Peyer's patch (tissue), 4 donors: ENCODE measurements around the gene KIF4B. TPM values are rescaled to one million over a fixed set of nuclear protein-coding genes. Genes with fewer than 3 reads are reported as not detected.

Source experiments
- DNase-seq, 3 donors: peaks; one replicate each; pipeline ENCODE4 v3.0.0-alpha.2; 2017 to 2019
- H3K27ac ChIP-seq, 4 donors: fragments of 200-600 bp; sonication (generic); one replicate each; pipeline ENCODE4 v1.5.1; 2016 to 2019
- H3K27me3 ChIP-seq, 2 donors: fragments of 200-600 bp; sonication (generic); one replicate each; pipeline ENCODE4 v1.5.1; 2019
- H3K36me3 ChIP-seq, 3 donors: fragments of 200-600 bp; sonication (generic); one replicate each; pipeline ENCODE4 v1.5.1; 2016 to 2019
- H3K4me1 ChIP-seq, 4 donors: fragments of 200-600 bp; sonication (generic); one replicate each; pipeline ENCODE4 v1.5.1; 2016 to 2019
- H3K4me3 ChIP-seq, 4 donors: fragments of 200-600 bp; sonication (generic); 1 replicate in 3 of 4; 2 replicates in 1 of 4; pipeline ENCODE4 v1.5.1; 2016 to 2019; ENCODE audit warnings: mild to moderate bottlenecking in 1 of 4
- H3K9me3 ChIP-seq, 4 donors: fragments of 200-600 bp; sonication (generic); one replicate each; pipeline ENCODE4 v1.5.1; 2016 to 2019; ENCODE audit warnings: mild to moderate bottlenecking in 1 of 4
- CTCF ChIP-seq, 6 experiments: fragments of 450-650 bp in 4 of 6; fragments of 200-600 bp in 2 of 6; sonication (generic) in 1 of 6; IDR thresholded peaks; one replicate each; pipeline ENCODE4 v1.5.1; 2017 to 2019; ENCODE audit warnings: antibody characterized with exemption in 6 of 6, mild to moderate bottlenecking in 3 of 6, moderate library complexity in 1 of 6
- POLR2A ChIP-seq, 2 donors: fragments of 450-650 bp; IDR thresholded peaks; one replicate each; pipeline ENCODE4 v1.5.1; 2017; ENCODE audit warnings: antibody characterized with exemption in 2 of 2, mild to moderate bottlenecking in 2 of 2, moderate library complexity in 2 of 2
- total RNA-seq, 4 donors: library from RNA; depleted of rRNA; stranded (reverse); fragments of >200 nt; gene quantifications; one replicate each; pipeline ENCODE4 v1.1.0, GENCODE V29; 2016

Gene KIF4B
- total RNA-seq, 4 donors from 2014 or later = not detected

- no peaks in the 10 kb centered on the region for H3K9me3 ChIP-seq
- no peaks in the 10 kb centered on the region for H3K36me3 ChIP-seq
- H3K27me3 ChIP-seq = no peaks in the 10 kb centered on the region
- H3K4me1 ChIP-seq = no peaks in the 10 kb centered on the region
- TF ChIP-seq POLR2A (IDR thresholded peaks at IDR 0.05) (no peak), CTCF (IDR thresholded peaks at IDR 0.05) (no peak)
- no peak overlapping the region for H3K4me3 ChIP-seq
- H3K27ac ChIP-seq = no peak overlapping the region
- DNase-seq = no peak
Measured at GRCh38 chr5:155052532-155052931, 39.0 kb downstream of the KIF4B start.

GRCh38 chr5:155053501-155053900, 39.9 kb downstream of the KIF4B start:
- no peaks in the 10 kb centered on the region for H3K9me3 ChIP-seq
- no peak for DNase-seq
- TF ChIP-seq POLR2A (IDR thresholded peaks at IDR 0.05) = no peak
- TF ChIP-seq CTCF (IDR thresholded peaks at IDR 0.05) = no peak
- H3K4me3 ChIP-seq = no peak overlapping the region
- no peaks in the 10 kb centered on the region for H3K27me3 ChIP-seq
- no peaks in the 10 kb centered on the region for H3K36me3 ChIP-seq
- H3K27ac ChIP-seq = no peak overlapping the region
- H3K4me1 ChIP-seq = no peaks in the 10 kb centered on the region

GRCh38 chr5:155056644-155057269, 43.2 kb downstream of the KIF4B start:
- Histone ChIP-seq H3K9me3 (no peaks in the 10 kb centered on the region), H3K27ac (no peak overlapping the region), H3K36me3 (no peaks in the 10 kb centered on the region), H3K4me1 (no peaks in the 10 kb centered on the region), H3K27me3 (no peaks in the 10 kb centered on the region), H3K4me3 (no peak overlapping the region)
- no peak for DNase-seq
- TF ChIP-seq POLR2A (IDR thresholded peaks at IDR 0.05) (no peak), CTCF (IDR thresholded peaks at IDR 0.05) (no peak)

- no peaks in the 10 kb centered on the region for H3K36me3 ChIP-seq
- H3K4me1 ChIP-seq = no peaks in the 10 kb centered on the region
- no peaks in the 10 kb centered on the region for H3K9me3 ChIP-seq
- no peak for DNase-seq
- H3K27ac ChIP-seq = no peak overlapping the region
- TF ChIP-seq POLR2A (IDR thresholded peaks at IDR 0.05) = no peak
- no peaks in the 10 kb centered on the region for H3K27me3 ChIP-seq
- no peak overlapping the region for H3K4me3 ChIP-seq
Measured at GRCh38 chr5:155057626-155058025, 44.1 kb downstream of the KIF4B start.

- Histone ChIP-seq H3K27me3 (no peaks in the 10 kb centered on the region), H3K4me1 (no peaks in the 10 kb centered on the region), H3K36me3 (no peaks in the 10 kb centered on the region), H3K27ac (no peak overlapping the region), H3K4me3 (no peak overlapping the region), H3K9me3 (no peaks in the 10 kb centered on the region)
- TF ChIP-seq POLR2A (IDR thresholded peaks at IDR 0.05) (no peak), CTCF (IDR thresholded peaks at IDR 0.05) (no peak)
- no peak for DNase-seq
Measured at GRCh38 chr5:155064580-155064979, 51.0 kb downstream of the KIF4B start.

GRCh38 chr5:155066886-155067595, 53.5 kb downstream of the KIF4B start:
- no peak for DNase-seq
- TF ChIP-seq POLR2A (IDR thresholded peaks at IDR 0.05) (no peak), CTCF (IDR thresholded peaks at IDR 0.05) (no peak)
- Histone ChIP-seq H3K4me1 (no peaks in the 10 kb centered on the region), H3K27me3 (no peaks in the 10 kb centered on the region), H3K4me3 (no peak overlapping the region), H3K9me3 (no peaks in the 10 kb centered on the region), H3K36me3 (no peaks in the 10 kb centered on the region), H3K27ac (no peak overlapping the region)
